Measurements from ENCODE around the gene CNIH4. TPM values are rescaled to one million over a fixed set of nuclear protein-coding genes. Genes with fewer than 3 reads are reported as not detected.

CNIH4 gene
- total and polyA plus RNA-seq, 10 of the 15 experiments (the other 5 are each of a cell fraction or from before 2014, with no cell fraction given): 23.2 to 173 (median 51.4) TPM

- TF ChIP-seq, protein P1, sequence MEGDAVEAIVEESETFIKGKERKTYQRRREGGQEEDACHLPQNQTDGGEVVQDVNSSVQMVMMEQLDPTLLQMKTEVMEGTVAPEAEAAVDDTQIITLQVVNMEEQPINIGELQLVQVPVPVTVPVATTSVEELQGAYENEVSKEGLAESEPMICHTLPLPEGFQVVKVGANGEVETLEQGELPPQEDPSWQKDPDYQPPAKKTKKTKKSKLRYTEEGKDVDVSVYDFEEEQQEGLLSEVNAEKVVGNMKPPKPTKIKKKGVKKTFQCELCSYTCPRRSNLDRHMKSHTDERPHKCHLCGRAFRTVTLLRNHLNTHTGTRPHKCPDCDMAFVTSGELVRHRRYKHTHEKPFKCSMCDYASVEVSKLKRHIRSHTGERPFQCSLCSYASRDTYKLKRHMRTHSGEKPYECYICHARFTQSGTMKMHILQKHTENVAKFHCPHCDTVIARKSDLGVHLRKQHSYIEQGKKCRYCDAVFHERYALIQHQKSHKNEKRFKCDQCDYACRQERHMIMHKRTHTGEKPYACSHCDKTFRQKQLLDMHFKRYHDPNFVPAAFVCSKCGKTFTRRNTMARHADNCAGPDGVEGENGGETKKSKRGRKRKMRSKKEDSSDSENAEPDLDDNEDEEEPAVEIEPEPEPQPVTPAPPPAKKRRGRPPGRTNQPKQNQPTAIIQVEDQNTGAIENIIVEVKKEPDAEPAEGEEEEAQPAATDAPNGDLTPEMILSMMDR (IDR thresholded peaks at IDR 0.05 in 2 of 3, conservative IDR thresholded peaks at IDR 0.05 in 1 of 3; ENCODE audit: control insufficient read depth in 2 of 3, extremely low read depth in 1 of 3, insufficient read depth in 1 of 3, low read depth in 3 of 3, low read length in 3 of 3): no peak
- TF ChIP-seq POLR2AphosphoS5 (IDR thresholded peaks at IDR 0.05; ENCODE audit: low read length) (peak; percentile 76; the same call in 1 of the 2 replicates), FOS (IDR thresholded peaks at IDR 0.05; ENCODE audit: borderline replicate concordance, extremely low read depth, insufficient read length) (no peak), RUNX3 (IDR thresholded peaks at IDR 0.05; ENCODE audit: low read length) (peak; percentile 26; the same call in 1 of the 2 replicates), EP300 (IDR thresholded peaks at IDR 0.05; ENCODE audit: borderline replicate concordance in 1 of 2, control insufficient read depth in 1 of 2, low read depth in 2 of 2, low read length in 2 of 2) (no peak), ETV6 (conservative IDR thresholded peaks at IDR 0.05 in 1 of 2, IDR thresholded peaks at IDR 0.05 in 1 of 2; ENCODE audit: borderline replicate concordance in 1 of 2, low read depth in 1 of 2) (no peak), KDM1A (IDR thresholded peaks at IDR 0.05; ENCODE audit: borderline replicate concordance) (no peak), TARDBP (IDR thresholded peaks at IDR 0.05; ENCODE audit: borderline replicate concordance) (no peak), CHD1 (IDR thresholded peaks at IDR 0.05; ENCODE audit: low read depth, low read length) (no peak), SRF (IDR thresholded peaks at IDR 0.05; ENCODE audit: low read depth in 2 of 2, low read length in 2 of 2) (no peak), ZBTB11 (CRISPR knock-in tag; IDR thresholded peaks at IDR 0.05) (no peak), ZNF384 (IDR thresholded peaks at IDR 0.05; ENCODE audit: borderline replicate concordance, low read depth, low read length) (peak; percentile 69; the same call in 1 of the 2 replicates), NR2C2 (IDR thresholded peaks at IDR 0.05; ENCODE audit: borderline replicate concordance, control insufficient read depth, insufficient read length, low read depth) (no peak)
- TF ChIP-seq, protein P2, sequence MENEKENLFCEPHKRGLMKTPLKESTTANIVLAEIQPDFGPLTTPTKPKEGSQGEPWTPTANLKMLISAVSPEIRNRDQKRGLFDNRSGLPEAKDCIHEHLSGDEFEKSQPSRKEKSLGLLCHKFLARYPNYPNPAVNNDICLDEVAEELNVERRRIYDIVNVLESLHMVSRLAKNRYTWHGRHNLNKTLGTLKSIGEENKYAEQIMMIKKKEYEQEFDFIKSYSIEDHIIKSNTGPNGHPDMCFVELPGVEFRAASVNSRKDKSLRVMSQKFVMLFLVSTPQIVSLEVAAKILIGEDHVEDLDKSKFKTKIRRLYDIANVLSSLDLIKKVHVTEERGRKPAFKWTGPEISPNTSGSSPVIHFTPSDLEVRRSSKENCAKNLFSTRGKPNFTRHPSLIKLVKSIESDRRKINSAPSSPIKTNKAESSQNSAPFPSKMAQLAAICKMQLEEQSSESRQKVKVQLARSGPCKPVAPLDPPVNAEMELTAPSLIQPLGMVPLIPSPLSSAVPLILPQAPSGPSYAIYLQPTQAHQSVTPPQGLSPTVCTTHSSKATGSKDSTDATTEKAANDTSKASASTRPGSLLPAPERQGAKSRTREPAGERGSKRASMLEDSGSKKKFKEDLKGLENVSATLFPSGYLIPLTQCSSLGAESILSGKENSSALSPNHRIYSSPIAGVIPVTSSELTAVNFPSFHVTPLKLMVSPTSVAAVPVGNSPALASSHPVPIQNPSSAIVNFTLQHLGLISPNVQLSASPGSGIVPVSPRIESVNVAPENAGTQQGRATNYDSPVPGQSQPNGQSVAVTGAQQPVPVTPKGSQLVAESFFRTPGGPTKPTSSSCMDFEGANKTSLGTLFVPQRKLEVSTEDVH (IDR thresholded peaks at IDR 0.05; ENCODE audit: low read depth, partially characterized antibody): no peak
- TF ChIP-seq, protein P3, sequence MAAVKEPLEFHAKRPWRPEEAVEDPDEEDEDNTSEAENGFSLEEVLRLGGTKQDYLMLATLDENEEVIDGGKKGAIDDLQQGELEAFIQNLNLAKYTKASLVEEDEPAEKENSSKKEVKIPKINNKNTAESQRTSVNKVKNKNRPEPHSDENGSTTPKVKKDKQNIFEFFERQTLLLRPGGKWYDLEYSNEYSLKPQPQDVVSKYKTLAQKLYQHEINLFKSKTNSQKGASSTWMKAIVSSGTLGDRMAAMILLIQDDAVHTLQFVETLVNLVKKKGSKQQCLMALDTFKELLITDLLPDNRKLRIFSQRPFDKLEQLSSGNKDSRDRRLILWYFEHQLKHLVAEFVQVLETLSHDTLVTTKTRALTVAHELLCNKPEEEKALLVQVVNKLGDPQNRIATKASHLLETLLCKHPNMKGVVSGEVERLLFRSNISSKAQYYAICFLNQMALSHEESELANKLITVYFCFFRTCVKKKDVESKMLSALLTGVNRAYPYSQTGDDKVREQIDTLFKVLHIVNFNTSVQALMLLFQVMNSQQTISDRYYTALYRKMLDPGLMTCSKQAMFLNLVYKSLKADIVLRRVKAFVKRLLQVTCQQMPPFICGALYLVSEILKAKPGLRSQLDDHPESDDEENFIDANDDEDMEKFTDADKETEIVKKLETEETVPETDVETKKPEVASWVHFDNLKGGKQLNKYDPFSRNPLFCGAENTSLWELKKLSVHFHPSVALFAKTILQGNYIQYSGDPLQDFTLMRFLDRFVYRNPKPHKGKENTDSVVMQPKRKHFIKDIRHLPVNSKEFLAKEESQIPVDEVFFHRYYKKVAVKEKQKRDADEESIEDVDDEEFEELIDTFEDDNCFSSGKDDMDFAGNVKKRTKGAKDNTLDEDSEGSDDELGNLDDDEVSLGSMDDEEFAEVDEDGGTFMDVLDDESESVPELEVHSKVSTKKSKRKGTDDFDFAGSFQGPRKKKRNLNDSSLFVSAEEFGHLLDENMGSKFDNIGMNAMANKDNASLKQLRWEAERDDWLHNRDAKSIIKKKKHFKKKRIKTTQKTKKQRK (IDR thresholded peaks at IDR 0.05; ENCODE audit: low read depth, low read length): no peak
Observed at GRCh38 chr1:224356685-224357625, at the start of gene CNIH4 (continued).
